NB4 (cell line): ENCODE measurements around the gene SYTL3.

Source experiments
- MYC ChIP-seq: IDR thresholded peaks from 2 replicates; pipeline ENCODE4 v1.6.1; 2011; ENCODE audit warnings: low read depth, low read length
- POLR2A ChIP-seq: IDR thresholded peaks from 2 replicates; pipeline ENCODE4 v1.6.1; 2011; ENCODE audit warnings: mild to moderate bottlenecking; ENCODE audit not compliant: insufficient read length; ENCODE audit errors: extremely low read depth
- TF ChIP-seq, protein P1 (sequence below): IDR thresholded peaks from one replicate; pipeline ENCODE4 v1.5.1; 2012; ENCODE audit warnings: low read depth, low read length

- TF ChIP-seq, protein P1, sequence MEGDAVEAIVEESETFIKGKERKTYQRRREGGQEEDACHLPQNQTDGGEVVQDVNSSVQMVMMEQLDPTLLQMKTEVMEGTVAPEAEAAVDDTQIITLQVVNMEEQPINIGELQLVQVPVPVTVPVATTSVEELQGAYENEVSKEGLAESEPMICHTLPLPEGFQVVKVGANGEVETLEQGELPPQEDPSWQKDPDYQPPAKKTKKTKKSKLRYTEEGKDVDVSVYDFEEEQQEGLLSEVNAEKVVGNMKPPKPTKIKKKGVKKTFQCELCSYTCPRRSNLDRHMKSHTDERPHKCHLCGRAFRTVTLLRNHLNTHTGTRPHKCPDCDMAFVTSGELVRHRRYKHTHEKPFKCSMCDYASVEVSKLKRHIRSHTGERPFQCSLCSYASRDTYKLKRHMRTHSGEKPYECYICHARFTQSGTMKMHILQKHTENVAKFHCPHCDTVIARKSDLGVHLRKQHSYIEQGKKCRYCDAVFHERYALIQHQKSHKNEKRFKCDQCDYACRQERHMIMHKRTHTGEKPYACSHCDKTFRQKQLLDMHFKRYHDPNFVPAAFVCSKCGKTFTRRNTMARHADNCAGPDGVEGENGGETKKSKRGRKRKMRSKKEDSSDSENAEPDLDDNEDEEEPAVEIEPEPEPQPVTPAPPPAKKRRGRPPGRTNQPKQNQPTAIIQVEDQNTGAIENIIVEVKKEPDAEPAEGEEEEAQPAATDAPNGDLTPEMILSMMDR = no peak
- TF ChIP-seq POLR2A = no peak
- TF ChIP-seq MYC = no peak
These were observed 27.9 kb upstream of the SYTL3 start for GRCh38 chr6:158621694-158622544.
